Caco-2 (cell line): ENCODE results near the gene RTKN. TPM values are rescaled to one million over a fixed set of nuclear protein-coding genes. Genes with fewer than 3 reads are reported as not detected.
"Not testable (repeated sequence)": the region's sequence is repeated elsewhere in the genome, so short reads cannot be mapped to it uniquely, and the experiment has no call there.

Experiments used
- BruUV-seq: library from RNA; stranded (reverse); fragments of 400-500 nt; replicated peaks from 2 replicates; lab custom pipeline; 2021; lab: Mats Ljungman, UMichigan
- CTCF ChIA-PET: fragments of 300-600 bp; sonication (Branson Sonifier 250); formaldehyde crosslinking; loops from one replicate; lab custom pipeline; 2022; ENCODE audit warnings: antibody characterized with exemption; lab: Charles Lee
- POLR2A ChIA-PET: fragments of 300-600 bp; sonication (Branson Sonifier 250); formaldehyde crosslinking; loops from one replicate; lab custom pipeline; 2022; ENCODE audit warnings: antibody characterized with exemption; lab: Charles Lee
- DNase-seq, 2 experiments: peaks; one replicate each; pipeline versions ENCODE4 v3.0.0 to v3.0.0-alpha.2; 2020 to 2022
- H3K27me3 ChIP-seq: replicated peaks from 2 replicates; pipeline ENCODE4 v1.6.0; 2011; ENCODE audit warnings: low read length; ENCODE audit not compliant: control insufficient read depth, insufficient read depth
- H3K36me3 ChIP-seq: 2 replicates; pipeline ENCODE4 v1.5.1; 2011; ENCODE audit warnings: low read length; ENCODE audit not compliant: control insufficient read depth, insufficient read depth
- H3K4me1 ChIP-seq: fragments of 250-450 bp; sonication (Bioruptor Pico); 2 replicates; pipeline ENCODE4 v1.5.1; 2020; ENCODE audit warnings: mild to moderate bottlenecking
- H3K4me3 ChIP-seq: 2 replicates; pipeline ENCODE4 v1.5.1; 2011; ENCODE audit warnings: low read depth, mild to moderate bottlenecking, control low read depth, low read length
- H3K9me3 ChIP-seq: fragments of 250-450 bp; sonication (Bioruptor Pico); 2 replicates; pipeline ENCODE4 v1.5.1; 2020; ENCODE audit warnings: mild to moderate bottlenecking, moderate library complexity
- H3K27ac Mint-ChIP-seq: one replicate; pipeline ENCODE4 v1.8.0; 2022; ENCODE audit warnings: mixed read lengths; ENCODE audit not compliant: unreplicated experiment
- H3K27me3 Mint-ChIP-seq: one replicate; pipeline ENCODE4 v1.8.0; 2022; ENCODE audit warnings: mixed read lengths; ENCODE audit not compliant: insufficient read depth, unreplicated experiment
- H3K36me3 Mint-ChIP-seq: one replicate; pipeline ENCODE4 v1.8.0; 2022; ENCODE audit warnings: mild to moderate bottlenecking, mixed read lengths; ENCODE audit not compliant: insufficient read depth, unreplicated experiment
- H3K4me1 Mint-ChIP-seq: one replicate; pipeline ENCODE4 v1.8.0; 2022; ENCODE audit warnings: low read depth, mixed read lengths; ENCODE audit not compliant: unreplicated experiment
- H3K4me3 Mint-ChIP-seq: one replicate; pipeline ENCODE4 v1.8.0; 2022; ENCODE audit warnings: mild to moderate bottlenecking, moderate library complexity, mixed read lengths; ENCODE audit not compliant: unreplicated experiment
- H3K9me3 Mint-ChIP-seq: one replicate; pipeline ENCODE4 v1.8.0; 2022; ENCODE audit warnings: mixed read lengths; ENCODE audit not compliant: unreplicated experiment
- CTCF ChIP-seq, 2 experiments: fragments of 200-600 bp in 1 of 2; IDR thresholded peaks; 1 replicate in 1 of 2; 2 replicates in 1 of 2; pipeline versions ENCODE4 v1.5.1 to v1.8.0; 2011 to 2022; ENCODE audit warnings: antibody characterized with exemption in 1 of 2, control low read depth in 1 of 2, inconsistent platforms in 1 of 2, low read depth in 1 of 2, low read length in 1 of 2, mild to moderate bottlenecking in 1 of 2, moderate library complexity in 1 of 2; ENCODE audit not compliant: insufficient read depth in 1 of 2, severe bottlenecking in 1 of 2, unreplicated experiment in 1 of 2
- intact Hi-C: fragments of 100-400 bp; cut with micrococcal nuclease; formaldehyde crosslinking; loops from one replicate; pipeline ENCODE4 v1.10.0; 2022; ENCODE audit not compliant: unreplicated experiment
- total RNA-seq: library from RNA; stranded (reverse); gene quantifications from 2 replicates; pipeline ENCODE4 v1.2.3, GENCODE V29; 2022

Gene RTKN
- total RNA-seq, 1 experiment from 2014 or later: 123 TPM

- BruUV-seq: no TSS peak
- H3K4me3 Mint-ChIP-seq: peak overlapping the region; percentile 51
- peaks cover 28% of the 10 kb centered on the region for H3K4me1 Mint-ChIP-seq
- Histone ChIP-seq H3K36me3 (peaks cover 2% of the 10 kb centered on the region; the same call in 1 of the 2 replicates), H3K9me3 (no peaks in the 10 kb centered on the region), H3K4me3 (no peak overlapping the region), H3K27me3 (no peaks in the 10 kb centered on the region), H3K4me1 (peaks cover 37% of the 10 kb centered on the region)
- peak overlapping the region; percentile 39 for H3K27ac Mint-ChIP-seq
- peaks cover 44% of the 10 kb centered on the region for H3K36me3 Mint-ChIP-seq
- POLR2A ChIA-PET: interaction anchor here (0.7 to 2.0 kb wide), 6 partner anchors 13 to 48 kb away, joined by 4 to 17 read pairs (median 5); partner anchors contain the start of genes INO80B, LBX2 and MRPL53
- H3K27me3 Mint-ChIP-seq: no peaks in the 10 kb centered on the region
- H3K9me3 Mint-ChIP-seq: no peaks in the 10 kb centered on the region
- intact Hi-C loops: loop anchor here (1.0 kb wide), 2 partner anchors 9 to 13 kb away; no protein-coding TSS in a partner anchor
- CTCF ChIA-PET: interaction anchor here (0.5 to 2.0 kb wide), 5 partner anchors 10 to 48 kb away, joined by 3 to 9 read pairs (median 4); partner anchors contain the start of genes LBX2 and PCGF1
- peak in 1 of 2 experiments; percentile 14 for TF ChIP-seq CTCF (IDR thresholded peaks at IDR 0.05; ENCODE audit: insufficient read depth in 1 of 2, low read depth in 1 of 2, low read length in 1 of 2, severe bottlenecking in 1 of 2, unreplicated experiment in 1 of 2)
- DNase-seq: peak; percentile 83 to 86
Observed at GRCh38 chr2:74488643-74489481, 47.1 kb upstream of the RTKN start.

GRCh38 chr2:74486141-74486540, 44.4 kb upstream of the RTKN start:
- no peak for TF ChIP-seq CTCF (IDR thresholded peaks at IDR 0.05; ENCODE audit: insufficient read depth in 1 of 2, low read depth in 1 of 2, low read length in 1 of 2, severe bottlenecking in 1 of 2, unreplicated experiment in 1 of 2)
- no peaks in the 10 kb centered on the region for H3K27me3 ChIP-seq
- BruUV-seq: no TSS peak
- peaks cover 40% of the 10 kb centered on the region for H3K4me1 ChIP-seq
- no peak overlapping the region for H3K4me3 ChIP-seq
- Mint-ChIP-seq H3K27ac (no peak overlapping the region), H3K36me3 (peaks cover 53% of the 10 kb centered on the region), H3K9me3 (no peaks in the 10 kb centered on the region), H3K4me3 (no peak overlapping the region), H3K27me3 (no peaks in the 10 kb centered on the region), H3K4me1 (peaks cover 35% of the 10 kb centered on the region)
- ChIA-PET POLR2A (interaction anchor here (0.7 kb wide), 1 partner anchor 96 kb away, joined by 4 read pairs; no protein-coding TSS in a partner anchor), CTCF (no interaction called here)
- peaks cover 2% of the 10 kb centered on the region; the same call in 1 of the 2 replicates for H3K36me3 ChIP-seq
- intact Hi-C loops: no loop called here
- no peaks in the 10 kb centered on the region for H3K9me3 ChIP-seq
- DNase-seq: no peak

- Histone ChIP-seq H3K4me3 (peak overlapping the region; percentile 76), H3K4me1 (peaks cover 19% of the 10 kb centered on the region)
- H3K9me3 Mint-ChIP-seq, H3K9me3 ChIP-seq, DNase-seq, H3K36me3 ChIP-seq, H3K27me3 ChIP-seq, BruUV-seq, H3K27me3 Mint-ChIP-seq: not testable (repeated sequence)
- POLR2A ChIA-PET: interaction anchor here (0.9 kb wide), 1 partner anchor 43 kb away, joined by 3 read pairs; no protein-coding TSS in a partner anchor
- Mint-ChIP-seq H3K4me3 (peak overlapping the region; percentile 82), H3K27ac (peak overlapping the region; percentile 90), H3K4me1 (peaks cover 25% of the 10 kb centered on the region), H3K36me3 (peaks cover 64% of the 10 kb centered on the region)
- CTCF ChIA-PET: interaction anchor here (1.4 to 1.8 kb wide), 3 partner anchors 18 to 106 kb away, joined by 6 to 8 read pairs (median 8); partner anchors contain the start of gene WBP1
- intact Hi-C loops: loop anchor here (1.0 to 2.0 kb wide), 9 partner anchors 11 to 104 kb away; partner anchors contain the start of genes AUP1, HTRA2, LBX2 and MRPL53
Observed at GRCh38 chr2:74483675-74484164, 42.0 kb upstream of the RTKN start.
